ENCODE results near the gene CATSPERE. TPM values are rescaled to one million over a fixed set of nuclear protein-coding genes. Genes with fewer than 3 reads are reported as not detected.

CATSPERE gene
- total RNA-seq, 1 donor from 2014 or later: 0.86 TPM

GRCh38 chr1:244603498-244603897 is 142.4 kb downstream of the CATSPERE start:
- Mint-ChIP-seq H3K4me3 (no peak overlapping the region), H3K36me3 (no peaks in the 10 kb centered on the region), H3K4me1 (peaks cover 3% of the 10 kb centered on the region), H3K27me3 (ENCODE audit: insufficient read depth, low read depth) (peaks cover 2% of the 10 kb centered on the region), H3K27ac (no peak overlapping the region), H3K9me3 (no peaks in the 10 kb centered on the region)
- H3F3A ChIP-seq (ENCODE audit: low read depth): no peaks in the 10 kb centered on the region
- H3K9me3 ChIP-seq (ENCODE audit: low read depth): no peaks in the 10 kb centered on the region
- no peak overlapping the region for H3K4me2 ChIP-seq
- no peak overlapping the region for H3K9ac ChIP-seq
- peaks cover 5% of the 10 kb centered on the region for H3K4me1 ChIP-seq
- H3K27me3 ChIP-seq: no peaks in the 10 kb centered on the region
- H3K27ac ChIP-seq: no peak overlapping the region
- no peaks in the 10 kb centered on the region for H4K20me1 ChIP-seq (ENCODE audit: low read depth)
- no peak for TF ChIP-seq EZH2 (IDR thresholded peaks at IDR 0.05)
- TF ChIP-seq, protein P1, sequence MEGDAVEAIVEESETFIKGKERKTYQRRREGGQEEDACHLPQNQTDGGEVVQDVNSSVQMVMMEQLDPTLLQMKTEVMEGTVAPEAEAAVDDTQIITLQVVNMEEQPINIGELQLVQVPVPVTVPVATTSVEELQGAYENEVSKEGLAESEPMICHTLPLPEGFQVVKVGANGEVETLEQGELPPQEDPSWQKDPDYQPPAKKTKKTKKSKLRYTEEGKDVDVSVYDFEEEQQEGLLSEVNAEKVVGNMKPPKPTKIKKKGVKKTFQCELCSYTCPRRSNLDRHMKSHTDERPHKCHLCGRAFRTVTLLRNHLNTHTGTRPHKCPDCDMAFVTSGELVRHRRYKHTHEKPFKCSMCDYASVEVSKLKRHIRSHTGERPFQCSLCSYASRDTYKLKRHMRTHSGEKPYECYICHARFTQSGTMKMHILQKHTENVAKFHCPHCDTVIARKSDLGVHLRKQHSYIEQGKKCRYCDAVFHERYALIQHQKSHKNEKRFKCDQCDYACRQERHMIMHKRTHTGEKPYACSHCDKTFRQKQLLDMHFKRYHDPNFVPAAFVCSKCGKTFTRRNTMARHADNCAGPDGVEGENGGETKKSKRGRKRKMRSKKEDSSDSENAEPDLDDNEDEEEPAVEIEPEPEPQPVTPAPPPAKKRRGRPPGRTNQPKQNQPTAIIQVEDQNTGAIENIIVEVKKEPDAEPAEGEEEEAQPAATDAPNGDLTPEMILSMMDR (IDR thresholded peaks at IDR 0.05): peak; percentile 93
- H3K36me3 ChIP-seq: no peaks in the 10 kb centered on the region
- no peak overlapping the region for H2AFZ ChIP-seq (replicated peaks)
- H3K79me2 ChIP-seq (ENCODE audit: low read depth): no peaks in the 10 kb centered on the region
- H3K4me3 ChIP-seq: no peak overlapping the region
- peak; percentile 39 for DNase-seq (ENCODE audit: low spot score)

- no peaks in the 10 kb centered on the region for H3K9me3 Mint-ChIP-seq
- Histone ChIP-seq H4K20me1 (ENCODE audit: low read depth) (no peaks in the 10 kb centered on the region), H3K4me2 (no peak overlapping the region), H3K27ac (no peak overlapping the region), H2AFZ (replicated peaks) (no peak overlapping the region), H3K4me1 (no peaks in the 10 kb centered on the region), H3K79me2 (ENCODE audit: low read depth) (no peaks in the 10 kb centered on the region), H3K27me3 (no peaks in the 10 kb centered on the region), H3K4me3 (no peak overlapping the region), H3K9me3 (ENCODE audit: low read depth) (no peaks in the 10 kb centered on the region), H3F3A (ENCODE audit: low read depth) (no peaks in the 10 kb centered on the region), H3K36me3 (no peaks in the 10 kb centered on the region), H3K9ac (no peak overlapping the region)
- H3K4me1 Mint-ChIP-seq: peaks cover 3% of the 10 kb centered on the region
- DNase-seq (ENCODE audit: low spot score): no peak
- TF ChIP-seq, protein P1 (IDR thresholded peaks at IDR 0.05): no peak
- TF ChIP-seq EZH2phosphoT487 (IDR thresholded peaks at IDR 0.05): no peak
- no peak for TF ChIP-seq EZH2 (IDR thresholded peaks at IDR 0.05)
- H3K4me3 Mint-ChIP-seq: no peak overlapping the region
- peaks cover 2% of the 10 kb centered on the region for H3K27me3 Mint-ChIP-seq (ENCODE audit: insufficient read depth, low read depth)
- peak overlapping the region; percentile 22 for H3K27ac Mint-ChIP-seq
- no peaks in the 10 kb centered on the region for H3K36me3 Mint-ChIP-seq
Observed at GRCh38 chr1:244605835-244606370, 144.8 kb downstream of the CATSPERE start.

- H3K27me3 Mint-ChIP-seq (ENCODE audit: insufficient read depth, low read depth): peaks cover 2% of the 10 kb centered on the region
- peak overlapping the region; percentile 38 for H3K27ac Mint-ChIP-seq
- peak overlapping the region; percentile 63 for H2AFZ ChIP-seq (replicated peaks)
- H3K36me3 ChIP-seq: no peaks in the 10 kb centered on the region
- no peaks in the 10 kb centered on the region for H4K20me1 ChIP-seq (ENCODE audit: low read depth)
- no peak overlapping the region for H3K27ac ChIP-seq
- no peak overlapping the region for H3K4me3 Mint-ChIP-seq
- no peak overlapping the region for H3K9ac ChIP-seq
- DNase-seq (ENCODE audit: low spot score): no peak
- peaks cover 16% of the 10 kb centered on the region for H3K4me1 Mint-ChIP-seq
- no peak overlapping the region for H3K4me3 ChIP-seq
- no peaks in the 10 kb centered on the region for H3F3A ChIP-seq (ENCODE audit: low read depth)
- H3K9me3 ChIP-seq (ENCODE audit: low read depth): no peaks in the 10 kb centered on the region
- H3K36me3 Mint-ChIP-seq: peaks cover 1% of the 10 kb centered on the region
- H3K9me3 Mint-ChIP-seq: peaks cover 4% of the 10 kb centered on the region
- TF ChIP-seq EZH2phosphoT487 (IDR thresholded peaks at IDR 0.05) (no peak), EZH2 (IDR thresholded peaks at IDR 0.05) (no peak)
- TF ChIP-seq, protein P1 (IDR thresholded peaks at IDR 0.05): no peak
- H3K4me2 ChIP-seq: no peak overlapping the region
- no peaks in the 10 kb centered on the region for H3K79me2 ChIP-seq (ENCODE audit: low read depth)
- peaks cover 7% of the 10 kb centered on the region for H3K4me1 ChIP-seq
- no peaks in the 10 kb centered on the region for H3K27me3 ChIP-seq
Observed at GRCh38 chr1:244614113-244614836, 153.2 kb downstream of the CATSPERE start.

Measured in neural progenitor cell (in vitro differentiated cells).